Activated B cell treated with CpG ODN at 0.5 μM for 24 hours (primary cell): Measurements from ENCODE around the gene CAPN6. TPM values are rescaled to one million over a fixed set of nuclear protein-coding genes. Genes with fewer than 3 reads are reported as not detected.

Experiments
- ATAC-seq: fragments of 200-7000 bp; cut with Tn5 transposase; one replicate; pipeline ENCODE4 v1.10.0; 2021; ENCODE audit warnings: low read depth, mild to moderate bottlenecking, moderate library complexity
- CTCF ChIA-PET: fragments of 350-600 bp; sonication (Branson Sonifier 250); formaldehyde crosslinking; loops from one replicate; lab custom pipeline; 2021; ENCODE audit warnings: antibody characterized with exemption; lab: Charles Lee
- POLR2A ChIA-PET: fragments of 350-600 bp; sonication (Branson Sonifier 250); formaldehyde crosslinking; loops from one replicate; lab custom pipeline; 2021; ENCODE audit warnings: antibody characterized with exemption; lab: Charles Lee
- DNase-seq: peaks from one replicate; pipeline ENCODE4 v3.0.0; 2022
- H3K27ac Mint-ChIP-seq: one replicate; pipeline ENCODE4 v1.8.0; 2020; ENCODE audit warnings: mixed read lengths
- H3K27me3 Mint-ChIP-seq: one replicate; pipeline ENCODE4 v1.8.0; 2021; ENCODE audit warnings: mixed read lengths
- H3K36me3 Mint-ChIP-seq: one replicate; pipeline ENCODE4 v1.8.0; 2021; ENCODE audit warnings: low read depth, mixed read lengths
- H3K4me1 Mint-ChIP-seq: one replicate; pipeline ENCODE4 v1.8.0; 2021; ENCODE audit warnings: mixed read lengths
- H3K4me3 Mint-ChIP-seq: one replicate; pipeline ENCODE4 v1.8.0; 2020; ENCODE audit warnings: mild to moderate bottlenecking, mixed read lengths
- H3K9me3 Mint-ChIP-seq: one replicate; pipeline ENCODE4 v1.8.0; 2020; ENCODE audit warnings: mixed read lengths
- intact Hi-C: fragments of 100-400 bp; cut with micrococcal nuclease; formaldehyde crosslinking; loops from one replicate; pipeline ENCODE4 v1.15.1; 2024
- total RNA-seq: library from RNA; stranded (reverse); gene quantifications from 2 replicates; pipeline ENCODE4 v1.2.3, GENCODE V29; 2022
- TF ChIP-seq, protein P1 (sequence below): fragments of 200-600 bp; IDR thresholded peaks from one replicate; pipeline ENCODE4 v1.8.0; 2022; ENCODE audit warnings: antibody characterized with exemption, mild to moderate bottlenecking

CAPN6 gene
- total RNA-seq, 1 donor from 2014 or later, result not detected

DNA sequence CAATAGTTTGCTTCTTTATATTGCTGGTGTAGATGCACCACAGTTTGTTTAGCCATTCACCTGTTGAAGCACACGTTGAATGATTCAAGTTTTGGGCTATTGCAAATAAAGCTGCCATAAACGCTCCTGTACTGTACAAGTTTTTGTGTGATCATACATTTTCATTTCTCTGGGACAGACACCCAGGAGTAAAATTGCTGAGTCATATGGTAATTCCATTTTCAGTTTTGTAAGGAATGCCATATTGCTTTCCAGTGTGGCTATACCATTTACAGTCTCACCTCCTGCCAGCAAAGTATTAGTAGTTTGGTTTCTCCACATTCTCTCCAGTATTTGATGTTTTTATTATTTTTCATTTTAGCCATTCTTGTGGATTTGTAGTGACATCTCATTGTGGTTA, 32.0 kb upstream of the CAPN6 start:
- TF ChIP-seq, protein P1, sequence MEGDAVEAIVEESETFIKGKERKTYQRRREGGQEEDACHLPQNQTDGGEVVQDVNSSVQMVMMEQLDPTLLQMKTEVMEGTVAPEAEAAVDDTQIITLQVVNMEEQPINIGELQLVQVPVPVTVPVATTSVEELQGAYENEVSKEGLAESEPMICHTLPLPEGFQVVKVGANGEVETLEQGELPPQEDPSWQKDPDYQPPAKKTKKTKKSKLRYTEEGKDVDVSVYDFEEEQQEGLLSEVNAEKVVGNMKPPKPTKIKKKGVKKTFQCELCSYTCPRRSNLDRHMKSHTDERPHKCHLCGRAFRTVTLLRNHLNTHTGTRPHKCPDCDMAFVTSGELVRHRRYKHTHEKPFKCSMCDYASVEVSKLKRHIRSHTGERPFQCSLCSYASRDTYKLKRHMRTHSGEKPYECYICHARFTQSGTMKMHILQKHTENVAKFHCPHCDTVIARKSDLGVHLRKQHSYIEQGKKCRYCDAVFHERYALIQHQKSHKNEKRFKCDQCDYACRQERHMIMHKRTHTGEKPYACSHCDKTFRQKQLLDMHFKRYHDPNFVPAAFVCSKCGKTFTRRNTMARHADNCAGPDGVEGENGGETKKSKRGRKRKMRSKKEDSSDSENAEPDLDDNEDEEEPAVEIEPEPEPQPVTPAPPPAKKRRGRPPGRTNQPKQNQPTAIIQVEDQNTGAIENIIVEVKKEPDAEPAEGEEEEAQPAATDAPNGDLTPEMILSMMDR, result no peak
- Mint-ChIP-seq H3K9me3 (no peaks in the 10 kb centered on the region), H3K4me1 (no peaks in the 10 kb centered on the region), H3K27ac (no peak overlapping the region), H3K36me3 (no peaks in the 10 kb centered on the region), H3K4me3 (no peak overlapping the region), H3K27me3 (no peaks in the 10 kb centered on the region)
- POLR2A ChIA-PET, result no interaction called here
- intact Hi-C loops, result no loop called here
- CTCF ChIA-PET, result no interaction called here
- ATAC-seq (no peak), DNase-seq (no peak)

DNA sequence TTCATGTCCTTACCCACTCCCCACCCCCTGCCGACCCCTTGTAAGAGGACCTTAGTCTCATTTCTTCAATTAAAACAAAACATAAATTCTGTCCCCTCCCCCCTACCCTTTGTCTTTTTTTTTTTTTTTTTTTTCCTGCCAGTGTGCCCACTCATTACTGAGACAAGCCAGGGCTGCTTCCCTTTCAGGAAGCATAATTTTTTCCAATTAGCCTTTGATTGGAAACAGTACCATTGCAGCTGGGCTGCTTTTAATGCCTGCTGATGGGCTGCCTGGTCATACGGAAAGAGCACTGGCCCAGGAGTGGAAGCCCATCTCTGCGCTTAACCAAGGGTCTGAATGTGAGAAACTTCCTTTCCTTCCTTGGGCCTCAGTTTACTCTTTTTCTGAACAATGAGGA, 18.6 kb upstream of the CAPN6 start:
- H3K4me3 Mint-ChIP-seq, result no peak overlapping the region
- H3K27ac Mint-ChIP-seq, result no peak overlapping the region
- H3K4me1 Mint-ChIP-seq, result no peaks in the 10 kb centered on the region
- CTCF ChIA-PET, result no interaction called here
- intact Hi-C loops, result no loop called here
- DNase-seq (no peak), ATAC-seq (no peak)
- H3K36me3 Mint-ChIP-seq, result no peaks in the 10 kb centered on the region
- POLR2A ChIA-PET, result no interaction called here
- H3K9me3 Mint-ChIP-seq, result no peaks in the 10 kb centered on the region
- no peaks in the 10 kb centered on the region for H3K27me3 Mint-ChIP-seq
- TF ChIP-seq, protein P1, result no peak

DNA sequence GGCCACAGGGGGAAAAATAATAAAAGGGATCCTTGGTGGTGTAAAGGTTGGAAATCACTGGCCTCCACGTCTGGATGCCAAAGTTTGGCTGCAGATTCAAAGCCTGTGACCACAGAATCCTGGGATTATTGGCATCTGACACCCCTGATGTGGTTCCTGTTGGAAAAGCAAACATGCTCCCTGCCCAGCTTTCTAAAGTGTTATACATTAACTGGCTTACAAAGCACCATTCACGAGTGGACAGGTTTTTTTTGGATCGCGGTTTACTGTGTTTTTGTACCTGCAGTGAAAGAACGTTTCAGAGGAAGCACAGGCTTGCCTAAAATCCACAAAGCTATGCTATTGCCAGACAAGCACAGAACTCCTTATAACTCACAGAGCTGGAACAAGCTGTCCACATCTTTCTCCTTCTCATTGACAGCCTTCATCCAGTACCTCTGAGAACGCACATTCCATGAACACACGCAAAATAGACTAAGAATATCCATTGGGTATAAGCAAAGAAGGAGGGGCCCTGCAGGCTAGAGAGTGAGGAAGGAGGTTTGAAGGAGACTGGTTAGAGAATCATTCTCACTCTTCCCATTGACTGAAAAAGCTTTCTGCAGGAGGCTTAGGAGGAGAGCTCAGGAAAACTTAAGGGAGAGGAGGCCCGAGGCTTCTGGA, 14.5 kb upstream of the CAPN6 start:
- Mint-ChIP-seq H3K4me1 (no peaks in the 10 kb centered on the region), H3K4me3 (no peak overlapping the region), H3K9me3 (no peaks in the 10 kb centered on the region), H3K27ac (no peak overlapping the region), H3K27me3 (no peaks in the 10 kb centered on the region), H3K36me3 (no peaks in the 10 kb centered on the region)
- intact Hi-C loops, result no loop called here
- CTCF ChIA-PET, result no interaction called here
- POLR2A ChIA-PET, result no interaction called here
- no peak for ATAC-seq
- no peak for DNase-seq
- TF ChIP-seq, protein P1, result no peak

DNA sequence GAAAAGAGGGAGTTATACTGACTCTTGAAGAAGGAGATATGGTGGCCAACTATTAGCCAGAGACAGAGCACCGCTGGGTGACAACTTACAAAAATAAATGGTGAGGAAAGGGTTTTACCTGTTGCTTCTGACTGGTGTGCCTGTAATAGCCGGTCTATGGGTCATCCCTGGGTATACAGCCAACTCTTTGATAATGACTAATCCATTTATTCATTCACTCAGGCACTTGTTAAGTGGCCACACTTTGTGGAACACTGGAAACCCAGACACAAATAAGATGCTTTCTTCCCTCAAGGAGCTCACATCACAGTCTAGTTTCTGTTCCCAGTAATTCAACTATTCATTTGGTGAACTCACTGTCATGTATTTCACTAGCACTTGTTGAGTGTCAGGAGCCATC, 13.2 kb upstream of the CAPN6 start:
- DNase-seq (no peak), ATAC-seq (no peak)
- intact Hi-C loops, result no loop called here
- Mint-ChIP-seq H3K4me1 (no peaks in the 10 kb centered on the region), H3K36me3 (no peaks in the 10 kb centered on the region), H3K27ac (no peak overlapping the region), H3K4me3 (no peak overlapping the region), H3K9me3 (no peaks in the 10 kb centered on the region), H3K27me3 (no peaks in the 10 kb centered on the region)
- TF ChIP-seq, protein P1, result no peak
- ChIA-PET POLR2A (no interaction called here), CTCF (no interaction called here)

DNA sequence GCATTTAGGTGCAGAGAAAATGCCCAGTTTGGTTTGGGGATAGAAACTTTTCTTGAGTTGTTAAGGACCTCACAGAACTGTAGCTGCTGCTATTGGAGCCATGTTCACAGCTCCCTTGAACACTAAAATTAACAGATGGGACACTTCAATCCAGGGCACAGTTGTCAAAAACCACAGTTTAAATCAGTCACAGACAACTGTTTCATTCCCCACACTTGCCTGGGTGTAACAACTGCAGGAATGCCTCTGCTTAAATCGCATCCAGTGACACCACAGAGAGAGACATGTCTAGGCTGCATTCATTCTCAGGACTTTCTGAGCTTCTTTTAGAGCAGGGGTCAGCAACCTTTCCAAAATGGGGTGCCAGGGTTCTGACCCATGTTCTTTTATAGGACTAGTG, 12.7 kb upstream of the CAPN6 start:
- intact Hi-C loops, result no loop called here
- Mint-ChIP-seq H3K4me1 (no peaks in the 10 kb centered on the region), H3K27ac (no peak overlapping the region), H3K36me3 (no peaks in the 10 kb centered on the region), H3K9me3 (no peaks in the 10 kb centered on the region), H3K27me3 (no peaks in the 10 kb centered on the region), H3K4me3 (no peak overlapping the region)
- TF ChIP-seq, protein P1, result no peak
- ATAC-seq, result no peak
- ChIA-PET CTCF (no interaction called here), POLR2A (no interaction called here)
- no peak for DNase-seq
